GM12892 (cell line): ENCODE measurements around the gene TAGLN3.

Experiments
- POLR2A ChIP-seq: IDR thresholded peaks from 2 replicates; pipeline ENCODE4 v1.6.1; 2011; ENCODE audit warnings: low read depth, low read length, control low read depth
- POLR2AphosphoS5 ChIP-seq: IDR thresholded peaks from 2 replicates; pipeline ENCODE4 v1.6.1; 2011; ENCODE audit warnings: low read depth, low read length, control low read depth
- TAF1 ChIP-seq: IDR thresholded peaks from 2 replicates; pipeline ENCODE4 v1.6.1; 2011; ENCODE audit warnings: low read depth, mild to moderate bottlenecking, control low read depth, low read length, borderline replicate concordance

GRCh38 chr3:112027142-112027541, 28.4 kb downstream of the TAGLN3 start:
- no peak for TF ChIP-seq TAF1
- no peak for TF ChIP-seq POLR2AphosphoS5
- TF ChIP-seq POLR2A = no peak
